Mesenchymal stem cell (in vitro differentiated cells and primary cell): ENCODE measurements around the gene GREB1L.

Source experiments
- DNase-seq: peaks from one replicate; pipeline ENCODE4 v3.0.0-alpha.2; 2013
- H2AFZ ChIP-seq: one replicate; pipeline ENCODE4 v1.6.1; 2013; ENCODE audit warnings: low read depth, mild to moderate bottlenecking, control low read depth, inconsistent platforms, low read length, moderate library complexity
- H2AK5ac ChIP-seq: 2 replicates; pipeline ENCODE4 v1.6.1; 2013; ENCODE audit warnings: low read length, moderate library complexity, mild to moderate bottlenecking, inconsistent platforms; ENCODE audit not compliant: severe bottlenecking
- H2BK120ac ChIP-seq: one replicate; pipeline ENCODE4 v1.6.1; 2013; ENCODE audit warnings: low read depth, mild to moderate bottlenecking, inconsistent platforms, low read length, moderate library complexity
- H2BK12ac ChIP-seq, 2 experiments: one replicate each; pipeline ENCODE4 v1.6.1; 2013; ENCODE audit warnings: inconsistent platforms in 2 of 2, low read length in 2 of 2, mild to moderate bottlenecking in 2 of 2, moderate library complexity in 2 of 2, control low read depth in 1 of 2
- H2BK15ac ChIP-seq: one replicate; pipeline ENCODE4 v1.6.1; 2013; ENCODE audit warnings: mild to moderate bottlenecking, low read depth, inconsistent platforms; ENCODE audit not compliant: poor library complexity, severe bottlenecking
- H2BK5ac ChIP-seq: 2 replicates; pipeline ENCODE4 v1.6.1; 2013; ENCODE audit warnings: low read depth, mild to moderate bottlenecking, low read length, control low read depth, inconsistent platforms; ENCODE audit not compliant: poor library complexity, severe bottlenecking
- H3K14ac ChIP-seq, 2 experiments: one replicate each; pipeline ENCODE4 v1.6.1; 2013; ENCODE audit warnings: inconsistent platforms in 2 of 2, low read length in 2 of 2, control low read depth in 1 of 2, mild to moderate bottlenecking in 1 of 2, moderate library complexity in 1 of 2
- H3K18ac ChIP-seq, 2 experiments: one replicate each; pipeline ENCODE4 v1.6.1; 2013; ENCODE audit warnings: inconsistent platforms in 2 of 2, low read length in 2 of 2, control low read depth in 1 of 2, low read depth in 1 of 2, mild to moderate bottlenecking in 1 of 2
- H3K23ac ChIP-seq, 2 experiments: one replicate each; pipeline ENCODE4 v1.6.1; 2013; ENCODE audit warnings: inconsistent platforms in 2 of 2, low read length in 2 of 2, mild to moderate bottlenecking in 2 of 2, moderate library complexity in 2 of 2, control low read depth in 1 of 2
- H3K27ac ChIP-seq: 2 replicates; pipeline ENCODE4 v1.5.1; 2013; ENCODE audit warnings: mild to moderate bottlenecking, moderate library complexity, low read length, control low read depth, inconsistent platforms; ENCODE audit not compliant: poor library complexity, severe bottlenecking
- H3K27me3 ChIP-seq, 2 experiments: 2 replicates each; pipeline versions ENCODE4 v1.6.1 to v1.7.0; 2013; ENCODE audit warnings: low read length in 2 of 2, mild to moderate bottlenecking in 2 of 2, moderate library complexity in 2 of 2, control low read depth in 1 of 2, inconsistent platforms in 1 of 2; ENCODE audit not compliant: control insufficient read depth in 1 of 2, insufficient read depth in 1 of 2
- H3K36me3 ChIP-seq, 2 experiments: 2 replicates each; pipeline versions ENCODE4 v1.6.1 to v1.7.0; 2013; ENCODE audit warnings: low read length in 2 of 2, control low read depth in 1 of 2, inconsistent platforms in 1 of 2, low read depth in 1 of 2, mild to moderate bottlenecking in 1 of 2; ENCODE audit not compliant: insufficient read depth in 2 of 2, control insufficient read depth in 1 of 2
- H3K4ac ChIP-seq, 2 experiments: one replicate each; pipeline ENCODE4 v1.6.1; 2013; ENCODE audit warnings: inconsistent platforms in 2 of 2, low read length in 2 of 2, mild to moderate bottlenecking in 2 of 2, moderate library complexity in 2 of 2, control low read depth in 1 of 2, low read depth in 1 of 2
- H3K4me1 ChIP-seq: 2 replicates; pipeline ENCODE4 v1.6.1; 2013; ENCODE audit warnings: low read depth, low read length, control low read depth; ENCODE audit not compliant: control insufficient read depth, insufficient read depth
- H3K4me2 ChIP-seq: 2 replicates; pipeline ENCODE4 v1.6.1; 2013; ENCODE audit warnings: low read length, mild to moderate bottlenecking, inconsistent platforms; ENCODE audit not compliant: poor library complexity, severe bottlenecking
- H3K4me3 ChIP-seq, 2 experiments: 2 replicates each; pipeline versions ENCODE4 v1.5.1 to v1.7.0; 2013; ENCODE audit warnings: low read length in 2 of 2, mild to moderate bottlenecking in 2 of 2, control low read depth in 1 of 2, low read depth in 1 of 2; ENCODE audit not compliant: insufficient read depth in 1 of 2
- H3K79me1 ChIP-seq: replicated peaks from 2 replicates; pipeline ENCODE4 v1.6.1; 2013; ENCODE audit warnings: mild to moderate bottlenecking, control low read depth, low read length, inconsistent platforms; ENCODE audit not compliant: poor library complexity, severe bottlenecking
- H3K9ac ChIP-seq: 2 replicates; pipeline ENCODE4 v1.7.0; 2013; ENCODE audit warnings: mild to moderate bottlenecking, low read length, moderate library complexity
- H3K9me3 ChIP-seq: 2 replicates; pipeline ENCODE4 v1.7.0; 2013; ENCODE audit warnings: mild to moderate bottlenecking, low read length; ENCODE audit not compliant: control insufficient read depth
- H4K8ac ChIP-seq: one replicate; pipeline ENCODE4 v1.6.1; 2013; ENCODE audit warnings: inconsistent platforms, mild to moderate bottlenecking, low read length, moderate library complexity
- H4K91ac ChIP-seq: one replicate; pipeline ENCODE4 v1.6.1; 2013; ENCODE audit warnings: mild to moderate bottlenecking, low read length, inconsistent platforms
- WGBS: methylation state at CpG from one replicate; pipeline ENCODE4 v1.1.7; 2013; ENCODE audit warnings: mixed read lengths; 5-methylcytosine and 5-hydroxymethylcytosine counted together

The GREB1L gene

GRCh38 chr18:21305621-21306020, 63.6 kb downstream of the GREB1L start:
- no peak overlapping the region for H2BK120ac ChIP-seq
- no peak overlapping the region for H3K9ac ChIP-seq
- H3K9me3 ChIP-seq: no peaks in the 10 kb centered on the region
- H3K4me1 ChIP-seq: no peaks in the 10 kb centered on the region
- H3K4ac ChIP-seq: no peak overlapping the region
- no peak overlapping the region for H3K4me2 ChIP-seq
- H3K27me3 ChIP-seq: no peaks in the 10 kb centered on the region
- no peak overlapping the region for H3K4me3 ChIP-seq
- no peak overlapping the region for H3K14ac ChIP-seq
- H3K36me3 ChIP-seq: no peaks in the 10 kb centered on the region
- H3K27ac ChIP-seq: no peak overlapping the region
- no peak overlapping the region for H2BK5ac ChIP-seq
- no peak overlapping the region for H2BK12ac ChIP-seq
- no peak overlapping the region for H2AK5ac ChIP-seq
- H3K79me1 ChIP-seq: no peaks in the 10 kb centered on the region
- no peak overlapping the region for H2AFZ ChIP-seq
- H3K23ac ChIP-seq: no peak overlapping the region
- no peak for DNase-seq
- no peak overlapping the region for H2BK15ac ChIP-seq
- no peak overlapping the region for H3K18ac ChIP-seq
- no peak overlapping the region for H4K91ac ChIP-seq
- no peak overlapping the region for H4K8ac ChIP-seq

- H3K9ac ChIP-seq: no peak overlapping the region
- 37% methylated on average over 2 of the region's 2 CpGs for WGBS
- H3K4me1 ChIP-seq: no peaks in the 10 kb centered on the region
- H3K4me2 ChIP-seq: no peak overlapping the region
- no peak overlapping the region for H2AK5ac ChIP-seq
- H3K36me3 ChIP-seq: no peaks in the 10 kb centered on the region
- DNase-seq: no peak
- H3K27ac ChIP-seq: no peak overlapping the region
- no peak overlapping the region for H4K8ac ChIP-seq
- H3K79me1 ChIP-seq: no peaks in the 10 kb centered on the region
- H3K4me3 ChIP-seq: no peak overlapping the region
- H3K27me3 ChIP-seq: no peaks in the 10 kb centered on the region
- no peak overlapping the region for H3K14ac ChIP-seq
- no peak overlapping the region for H2AFZ ChIP-seq
- no peak overlapping the region for H2BK5ac ChIP-seq
- H2BK15ac ChIP-seq: no peak overlapping the region
- no peak overlapping the region for H2BK12ac ChIP-seq
- H3K9me3 ChIP-seq: no peaks in the 10 kb centered on the region
- H3K4ac ChIP-seq: no peak overlapping the region
- no peak overlapping the region for H3K23ac ChIP-seq
- no peak overlapping the region for H3K18ac ChIP-seq
- H2BK120ac ChIP-seq: no peak overlapping the region
- H4K91ac ChIP-seq: no peak overlapping the region
These were observed 64.3 kb downstream of the GREB1L start for GRCh38 chr18:21306368-21306767.

GRCh38 chr18:21307578-21307977, 65.5 kb downstream of the GREB1L start:
- Histone ChIP-seq H3K79me1 (no peaks in the 10 kb centered on the region), H3K4me1 (no peaks in the 10 kb centered on the region), H2AK5ac (no peak overlapping the region), H2BK120ac (no peak overlapping the region), H3K36me3 (no peaks in the 10 kb centered on the region), H2BK12ac (no peak overlapping the region), H3K4me2 (no peak overlapping the region), H3K4ac (no peak overlapping the region), H4K8ac (no peak overlapping the region), H3K23ac (no peak overlapping the region), H3K18ac (no peak overlapping the region), H2AFZ (no peak overlapping the region), H3K14ac (no peak overlapping the region), H3K9me3 (no peaks in the 10 kb centered on the region), H4K91ac (no peak overlapping the region), H2BK15ac (no peak overlapping the region), H3K27ac (no peak overlapping the region), H3K27me3 (no peaks in the 10 kb centered on the region), H3K4me3 (no peak overlapping the region), H2BK5ac (no peak overlapping the region), H3K9ac (no peak overlapping the region)
- 85% methylated on average over 7 of the region's 7 CpGs for WGBS
- no peak for DNase-seq

- H3K4me2 ChIP-seq: no peak overlapping the region
- H4K91ac ChIP-seq: no peak overlapping the region
- no peaks in the 10 kb centered on the region for H3K27me3 ChIP-seq
- H2BK12ac ChIP-seq: no peak overlapping the region
- no peaks in the 10 kb centered on the region for H3K79me1 ChIP-seq
- H2AFZ ChIP-seq: no peak overlapping the region
- no peak overlapping the region for H2BK15ac ChIP-seq
- no peaks in the 10 kb centered on the region for H3K36me3 ChIP-seq
- no peak overlapping the region for H3K14ac ChIP-seq
- no peak overlapping the region for H3K27ac ChIP-seq
- DNase-seq: no peak
- H2BK5ac ChIP-seq: no peak overlapping the region
- no peak overlapping the region for H3K9ac ChIP-seq
- H3K4me1 ChIP-seq: no peaks in the 10 kb centered on the region
- no peak overlapping the region for H4K8ac ChIP-seq
- no peak overlapping the region for H3K23ac ChIP-seq
- no peak overlapping the region for H3K4me3 ChIP-seq
- H3K9me3 ChIP-seq: no peaks in the 10 kb centered on the region
- H3K18ac ChIP-seq: no peak overlapping the region
- no peak overlapping the region for H3K4ac ChIP-seq
- no peak overlapping the region for H2AK5ac ChIP-seq
- WGBS: 90% methylated on average over 5 of the region's 5 CpGs
- no peak overlapping the region for H2BK120ac ChIP-seq
These were observed 67.2 kb downstream of the GREB1L start for GRCh38 chr18:21309248-21309647.
